GM18511 (cell line): Measurements from ENCODE around the gene ASCC1.

Source experiments
- ATAC-seq: cut with Tn5 transposase; IDR thresholded peaks from one replicate; pipeline ENCODE4 v1.9.1; 2021; ENCODE audit warnings: mild to moderate bottlenecking, moderate library complexity; ENCODE audit not compliant: unreplicated experiment

Gene ASCC1

GRCh38 chr10:72105098-72105475 is 111.0 kb downstream of the ASCC1 start:
- ATAC-seq = no peak

- ATAC-seq = no peak
Observed at GRCh38 chr10:72104472-72105097, 111.5 kb downstream of the ASCC1 start.

- no peak for ATAC-seq
Observed at GRCh38 chr10:72099600-72099921, 116.5 kb downstream of the ASCC1 start.

GRCh38 chr10:72098836-72099599 is 117.1 kb downstream of the ASCC1 start:
- no peak for ATAC-seq

- no peak for ATAC-seq
Observed at GRCh38 chr10:72098301-72098835, 117.7 kb downstream of the ASCC1 start.

- ATAC-seq = no peak
Observed at GRCh38 chr10:72097448-72098300, 118.4 kb downstream of the ASCC1 start.

- no peak for ATAC-seq
Observed at GRCh38 chr10:72096115-72097000, 119.7 kb downstream of the ASCC1 start.

- no peak for ATAC-seq
Observed at GRCh38 chr10:72095195-72095594, 120.9 kb downstream of the ASCC1 start.

GRCh38 chr10:72094574-72094973 is 121.5 kb downstream of the ASCC1 start:
- ATAC-seq = no peak

GRCh38 chr10:72093450-72093849 is 122.6 kb downstream of the ASCC1 start:
- ATAC-seq = no peak

- no peak for ATAC-seq
Observed at GRCh38 chr10:72092987-72093386, 123.1 kb downstream of the ASCC1 start.

- ATAC-seq = no peak
Observed at GRCh38 chr10:72092171-72092924, 123.7 kb downstream of the ASCC1 start.

GRCh38 chr10:72090326-72090725 is 125.8 kb downstream of the ASCC1 start:
- no peak for ATAC-seq

- ATAC-seq = no peak
Observed at GRCh38 chr10:72089618-72090017, 126.5 kb downstream of the ASCC1 start.

- no peak for ATAC-seq
Observed at GRCh38 chr10:72088889-72089575, 127.0 kb downstream of the ASCC1 start.

GRCh38 chr10:72087969-72088888 is 127.8 kb downstream of the ASCC1 start, which contains the start of gene SPOCK2:
TSS of gene SPOCK2 (minus strand) at chr10:72088551. CDS start at chr10:72088328, 223 bp downstream.
- ATAC-seq = no peak

GRCh38 chr10:72087392-72087968 is 128.6 kb downstream of the ASCC1 start:
- no peak for ATAC-seq
